Kidney epithelial cell (primary cell): ENCODE measurements around the gene SLC16A6. TPM values are rescaled to one million over a fixed set of nuclear protein-coding genes. Genes with fewer than 3 reads are reported as not detected.
"Not testable (repeated sequence)": the region's sequence is repeated elsewhere in the genome, so short reads cannot be mapped to it uniquely, and the experiment has no call there.

Source experiments
- DNase-seq: peaks from one replicate; pipeline ENCODE4 v3.0.0-alpha.2; 2010; ENCODE audit warnings: low read depth
- H3K27me3 ChIP-seq: 2 replicates; pipeline ENCODE4 v1.6.0; 2011; ENCODE audit warnings: low read length; ENCODE audit not compliant: control insufficient read depth, insufficient read depth
- H3K36me3 ChIP-seq: 2 replicates; pipeline ENCODE4 v1.5.1; 2011; ENCODE audit warnings: low read length; ENCODE audit not compliant: control insufficient read depth, insufficient read depth
- H3K4me3 ChIP-seq: 2 replicates; pipeline ENCODE4 v1.5.1; 2011; ENCODE audit warnings: low read depth, mild to moderate bottlenecking, control low read depth, low read length
- total RNA-seq: library from RNA; depleted of rRNA; stranded (reverse); fragments of >200 nt; gene quantifications from 2 replicates; pipeline ENCODE4 v1.2.3, GENCODE V29; 2015
- TF ChIP-seq, protein P1 (sequence below): IDR thresholded peaks from 2 replicates; pipeline ENCODE4 v1.5.1; 2011; ENCODE audit warnings: mild to moderate bottlenecking, moderate library complexity, low read length, control low read depth, inconsistent platforms; ENCODE audit not compliant: insufficient read depth, poor library complexity, severe bottlenecking

SLC16A6 gene
- total RNA-seq, 1 donor from 2014 or later: 0.38 TPM

DNA sequence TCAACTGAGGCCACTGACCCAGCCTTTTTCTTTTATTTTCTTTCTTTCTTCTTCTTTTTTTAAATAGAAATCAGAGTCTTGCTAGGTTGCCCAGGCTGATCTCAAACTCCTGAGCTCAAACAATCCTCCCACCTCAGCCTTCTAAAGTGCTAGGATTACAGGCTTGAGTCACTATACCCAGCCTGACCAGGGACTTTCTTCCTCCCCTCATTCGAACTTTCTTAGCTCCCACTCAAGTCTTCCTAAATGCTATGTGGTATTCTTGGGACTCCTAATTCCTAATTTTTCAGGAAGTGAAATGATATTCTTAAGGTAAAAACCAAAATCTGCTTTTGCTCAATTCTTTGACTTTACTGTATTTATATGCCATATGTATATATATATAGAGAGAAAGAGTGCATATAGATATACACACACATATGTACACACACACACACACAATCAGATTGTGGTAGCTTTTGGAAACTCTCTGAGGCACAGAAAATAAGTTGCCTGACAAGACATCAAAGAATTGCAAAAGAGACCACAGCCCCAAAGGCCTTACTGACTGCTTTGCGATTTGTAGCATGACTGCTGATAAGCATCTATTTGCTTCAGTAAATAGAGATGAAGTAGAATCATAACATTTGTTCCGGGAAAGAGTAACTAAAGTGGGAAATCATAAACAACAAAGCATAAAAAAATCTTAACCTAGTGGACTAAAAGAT is 52.6 kb downstream of the SLC16A6 start:
- DNase-seq: no peak
- TF ChIP-seq, protein P1, sequence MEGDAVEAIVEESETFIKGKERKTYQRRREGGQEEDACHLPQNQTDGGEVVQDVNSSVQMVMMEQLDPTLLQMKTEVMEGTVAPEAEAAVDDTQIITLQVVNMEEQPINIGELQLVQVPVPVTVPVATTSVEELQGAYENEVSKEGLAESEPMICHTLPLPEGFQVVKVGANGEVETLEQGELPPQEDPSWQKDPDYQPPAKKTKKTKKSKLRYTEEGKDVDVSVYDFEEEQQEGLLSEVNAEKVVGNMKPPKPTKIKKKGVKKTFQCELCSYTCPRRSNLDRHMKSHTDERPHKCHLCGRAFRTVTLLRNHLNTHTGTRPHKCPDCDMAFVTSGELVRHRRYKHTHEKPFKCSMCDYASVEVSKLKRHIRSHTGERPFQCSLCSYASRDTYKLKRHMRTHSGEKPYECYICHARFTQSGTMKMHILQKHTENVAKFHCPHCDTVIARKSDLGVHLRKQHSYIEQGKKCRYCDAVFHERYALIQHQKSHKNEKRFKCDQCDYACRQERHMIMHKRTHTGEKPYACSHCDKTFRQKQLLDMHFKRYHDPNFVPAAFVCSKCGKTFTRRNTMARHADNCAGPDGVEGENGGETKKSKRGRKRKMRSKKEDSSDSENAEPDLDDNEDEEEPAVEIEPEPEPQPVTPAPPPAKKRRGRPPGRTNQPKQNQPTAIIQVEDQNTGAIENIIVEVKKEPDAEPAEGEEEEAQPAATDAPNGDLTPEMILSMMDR: no peak
- Histone ChIP-seq H3K4me3 (no peak overlapping the region), H3K36me3 (no peaks in the 10 kb centered on the region), H3K27me3 (no peaks in the 10 kb centered on the region)

GRCh38 chr17:68237369-68238163 is 53.4 kb downstream of the SLC16A6 start:
- not testable (repeated sequence) for H3K4me3 ChIP-seq, DNase-seq, H3K36me3 ChIP-seq, H3K27me3 ChIP-seq

- not testable (repeated sequence) for H3K27me3 ChIP-seq, H3K4me3 ChIP-seq, H3K36me3 ChIP-seq, DNase-seq
These were observed 55.6 kb downstream of the SLC16A6 start for GRCh38 chr17:68235336-68235791.

DNA sequence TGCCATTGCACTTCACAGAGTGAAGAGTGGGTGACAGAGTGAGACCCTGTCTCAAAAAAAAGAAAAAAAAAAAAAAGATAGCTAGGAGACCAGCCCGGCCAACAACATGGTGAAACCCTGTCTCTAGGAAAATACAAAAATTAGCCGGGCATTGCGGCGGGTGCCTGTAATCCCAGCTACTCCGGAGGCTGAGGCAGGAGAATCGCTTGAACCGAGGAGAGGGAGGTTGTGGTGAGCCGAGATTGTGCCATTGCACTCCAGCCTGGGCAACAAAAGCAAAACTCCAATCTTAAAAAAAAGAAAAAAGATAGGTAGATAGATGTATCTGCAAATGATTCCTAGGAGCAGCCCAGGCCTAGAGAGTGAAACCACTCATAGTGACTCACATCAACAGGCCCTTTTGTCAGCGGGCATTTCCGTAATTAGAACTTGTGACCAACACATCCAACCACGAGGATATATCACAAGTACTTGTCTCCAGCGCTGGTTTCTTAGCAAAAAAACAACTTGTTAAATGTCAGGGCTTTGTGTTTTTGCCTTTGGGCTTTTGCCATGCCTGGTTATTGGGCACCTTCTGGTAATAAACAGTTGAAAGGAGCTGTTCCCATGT is 56.1 kb downstream of the SLC16A6 start:
- not testable (repeated sequence) for H3K4me3 ChIP-seq, H3K36me3 ChIP-seq, H3K27me3 ChIP-seq
- DNase-seq: peak; percentile 93

DNA sequence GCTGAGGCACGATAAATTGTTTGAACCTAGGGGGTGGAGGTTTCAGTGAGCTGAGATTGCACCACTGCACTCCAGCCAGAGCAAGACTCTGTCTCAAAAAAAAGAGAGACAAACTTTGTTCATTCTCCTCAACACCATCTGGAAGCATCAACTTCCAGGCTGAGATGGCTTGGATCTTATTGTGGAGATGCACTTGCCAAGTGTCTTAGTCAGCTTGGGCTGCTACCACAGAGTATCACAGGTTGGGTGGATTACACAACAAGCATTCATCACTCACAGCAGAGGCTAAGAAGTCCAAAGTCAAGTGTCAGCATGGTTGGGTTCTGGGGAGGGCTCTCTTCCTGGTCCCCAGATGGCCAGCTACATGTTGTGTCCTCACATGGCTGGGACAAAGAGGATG is 58.2 kb downstream of the SLC16A6 start:
- H3K36me3 ChIP-seq, H3K4me3 ChIP-seq, DNase-seq, H3K27me3 ChIP-seq: not testable (repeated sequence)

DNA sequence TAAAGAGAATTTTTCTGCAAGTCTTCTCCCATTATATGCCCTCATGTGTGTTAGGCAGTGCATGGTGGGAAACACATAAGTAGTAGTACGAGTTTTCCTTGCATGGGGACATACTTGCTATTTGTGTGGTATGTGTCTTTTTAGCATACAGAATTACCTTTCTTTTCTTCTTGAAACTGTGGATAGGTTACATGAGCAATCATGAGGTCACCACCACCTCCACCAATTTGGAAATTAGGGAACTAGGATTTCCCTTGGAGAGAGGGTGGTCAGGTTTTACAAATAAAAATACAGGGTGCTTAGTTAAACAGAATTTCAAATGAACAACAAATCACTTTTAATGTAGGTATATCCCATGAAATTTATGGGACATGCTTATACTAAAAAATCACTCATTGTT is 59.4 kb downstream of the SLC16A6 start:
- Histone ChIP-seq H3K27me3 (no peaks in the 10 kb centered on the region), H3K4me3 (no peak overlapping the region), H3K36me3 (no peaks in the 10 kb centered on the region)
- TF ChIP-seq, protein P1: no peak
- DNase-seq: no peak

GRCh38 chr17:68231131-68231530 is 59.8 kb downstream of the SLC16A6 start:
- not testable (repeated sequence) for H3K27me3 ChIP-seq, H3K36me3 ChIP-seq, H3K4me3 ChIP-seq, DNase-seq

- DNase-seq: no peak
- Histone ChIP-seq H3K27me3 (no peaks in the 10 kb centered on the region), H3K36me3 (no peaks in the 10 kb centered on the region), H3K4me3 (no peak overlapping the region)
- TF ChIP-seq, protein P1: no peak
These were observed 61.3 kb downstream of the SLC16A6 start for GRCh38 chr17:68229619-68230018.
